ENCODE data around the gene MYORG.
A peak's percentile ranks its signal among the peaks of the same experiment; 100 is the strongest.

The MYORG gene

GRCh38 chr9:34384368-34385165, 7.9 kb upstream of the MYORG start:
- no peak for DNase-seq (ENCODE audit: low read depth in 1 of 2, low spot score in 1 of 2)

GRCh38 chr9:34383904-34384303, 7.2 kb upstream of the MYORG start:
- no peak for DNase-seq (ENCODE audit: low read depth in 1 of 2, low spot score in 1 of 2)

- DNase-seq (ENCODE audit: low read depth in 1 of 2, low spot score in 1 of 2): no peak
Observed at GRCh38 chr9:34382879-34383278, 6.2 kb upstream of the MYORG start.

- no peak for DNase-seq (ENCODE audit: low read depth in 1 of 2, low spot score in 1 of 2)
Observed at GRCh38 chr9:34382054-34382453, 5.4 kb upstream of the MYORG start.

GRCh38 chr9:34381323-34381722, 4.6 kb upstream of the MYORG start:
- DNase-seq (ENCODE audit: low read depth in 1 of 2, low spot score in 1 of 2): no peak

- DNase-seq (ENCODE audit: low read depth in 1 of 2, low spot score in 1 of 2): peak; percentile 59 to 65
Observed at GRCh38 chr9:34380511-34381315, 4.0 kb upstream of the MYORG start.

- peak in 1 of 2 donors; percentile 6 for DNase-seq (ENCODE audit: low read depth in 1 of 2, low spot score in 1 of 2)
Observed at GRCh38 chr9:34380034-34380510, 3.4 kb upstream of the MYORG start.

GRCh38 chr9:34379334-34380033, 2.8 kb upstream of the MYORG start:
- DNase-seq (ENCODE audit: low read depth in 1 of 2, low spot score in 1 of 2): peak; percentile 90 to 91

GRCh38 chr9:34378376-34379060, 1.8 kb upstream of the MYORG start:
- DNase-seq (ENCODE audit: low read depth in 1 of 2, low spot score in 1 of 2): no peak

GRCh38 chr9:34377404-34377746, 677 bp upstream of the MYORG start:
- no peak for DNase-seq (ENCODE audit: low read depth in 1 of 2, low spot score in 1 of 2)

GRCh38 chr9:34375901-34376595, 650 bp downstream of the MYORG start:
- no peak for DNase-seq (ENCODE audit: low read depth in 1 of 2, low spot score in 1 of 2)

GRCh38 chr9:34374905-34375552, 1.7 kb downstream of the MYORG start:
- no peak for DNase-seq (ENCODE audit: low read depth in 1 of 2, low spot score in 1 of 2)

GRCh38 chr9:34374339-34374738, 2.4 kb downstream of the MYORG start:
- no peak for DNase-seq (ENCODE audit: low read depth in 1 of 2, low spot score in 1 of 2)

- DNase-seq (ENCODE audit: low read depth in 1 of 2, low spot score in 1 of 2): no peak
Observed at GRCh38 chr9:34373749-34374148, 2.9 kb downstream of the MYORG start.

GRCh38 chr9:34372467-34373011, 4.2 kb downstream of the MYORG start:
- DNase-seq (ENCODE audit: low read depth in 1 of 2, low spot score in 1 of 2): no peak

GRCh38 chr9:34371886-34372466, 4.7 kb downstream of the MYORG start:
- no peak for DNase-seq (ENCODE audit: low read depth in 1 of 2, low spot score in 1 of 2)

- no peak for DNase-seq (ENCODE audit: low read depth in 1 of 2, low spot score in 1 of 2)
Observed at GRCh38 chr9:34370970-34371880, 5.5 kb downstream of the MYORG start.

- no peak for DNase-seq (ENCODE audit: low read depth in 1 of 2, low spot score in 1 of 2)
Observed at GRCh38 chr9:34370335-34370969, 6.2 kb downstream of the MYORG start.
